H9 (cell line): Measurements from ENCODE around the gene NEMP1. TPM values are rescaled to one million over a fixed set of nuclear protein-coding genes. Genes with fewer than 3 reads are reported as not detected.

Source experiments
- DNase-seq: peaks from one replicate; pipeline ENCODE4 v3.0.0-alpha.2; 2017
- H2AFZ ChIP-seq: one replicate; pipeline ENCODE4 v1.6.1; 2013; ENCODE audit warnings: mild to moderate bottlenecking, low read length, control low read depth, moderate library complexity
- H2AK5ac ChIP-seq: 2 replicates; pipeline ENCODE4 v1.6.1; 2013; ENCODE audit warnings: low read length, control low read depth, mixed read lengths; ENCODE audit not compliant: insufficient read length
- H2BK120ac ChIP-seq: one replicate; pipeline ENCODE4 v1.6.1; 2013; ENCODE audit warnings: low read depth, mild to moderate bottlenecking, low read length, control low read depth, inconsistent platforms; ENCODE audit not compliant: poor library complexity, severe bottlenecking
- H2BK12ac ChIP-seq: 2 replicates; pipeline ENCODE4 v1.6.1; 2013; ENCODE audit warnings: low read length, control low read depth, mixed read lengths, low read depth; ENCODE audit not compliant: insufficient read length
- H2BK15ac ChIP-seq: 2 replicates; pipeline ENCODE4 v1.6.1; 2013; ENCODE audit warnings: low read depth, low read length, control low read depth
- H2BK20ac ChIP-seq: one replicate; pipeline ENCODE4 v1.6.1; 2013; ENCODE audit warnings: low read depth, mild to moderate bottlenecking, low read length, control low read depth, inconsistent platforms; ENCODE audit not compliant: poor library complexity, severe bottlenecking
- H2BK5ac ChIP-seq: 2 replicates; pipeline ENCODE4 v1.6.1; 2013; ENCODE audit warnings: low read length, control low read depth, mixed read lengths; ENCODE audit not compliant: insufficient read length
- H3K14ac ChIP-seq: 2 replicates; pipeline ENCODE4 v1.6.1; 2013; ENCODE audit warnings: low read length, control low read depth; ENCODE audit not compliant: insufficient read depth
- H3K18ac ChIP-seq: 2 replicates; pipeline ENCODE4 v1.6.1; 2013; ENCODE audit warnings: low read depth, mild to moderate bottlenecking, mixed read lengths, low read length, control low read depth; ENCODE audit not compliant: insufficient read length
- H3K23ac ChIP-seq: 2 replicates; pipeline ENCODE4 v1.6.1; 2013; ENCODE audit warnings: low read length, control low read depth, mixed read lengths, low read depth; ENCODE audit not compliant: insufficient read length
- H3K23me2 ChIP-seq: 2 replicates; pipeline ENCODE4 v1.6.1; 2013; ENCODE audit warnings: low read depth, mild to moderate bottlenecking, mixed read lengths, low read length, control low read depth; ENCODE audit not compliant: insufficient read length, poor library complexity, severe bottlenecking
- H3K27ac ChIP-seq: 2 replicates; pipeline ENCODE4 v1.5.1; 2013; ENCODE audit warnings: low read length, control low read depth, mixed read lengths, low read depth; ENCODE audit not compliant: insufficient read length
- H3K27me3 ChIP-seq: 2 replicates; pipeline ENCODE4 v1.6.1; 2013; ENCODE audit warnings: low read length, control low read depth, inconsistent platforms; ENCODE audit not compliant: insufficient read depth
- H3K4ac ChIP-seq: 2 replicates; pipeline ENCODE4 v1.6.1; 2013; ENCODE audit warnings: low read depth, mild to moderate bottlenecking, control low read depth, inconsistent platforms, low read length, moderate library complexity
- H3K4me1 ChIP-seq: 2 replicates; pipeline ENCODE4 v1.6.1; 2013; ENCODE audit warnings: low read length, control low read depth, inconsistent platforms; ENCODE audit not compliant: insufficient read depth
- H3K4me2 ChIP-seq: 2 replicates; pipeline ENCODE4 v1.6.1; 2013; ENCODE audit warnings: low read length, control low read depth, mixed read lengths; ENCODE audit not compliant: insufficient read length, insufficient read depth
- H3K56ac ChIP-seq: 2 replicates; pipeline ENCODE4 v1.6.1; 2013; ENCODE audit warnings: low read depth, mild to moderate bottlenecking, mixed read lengths, low read length, control low read depth; ENCODE audit not compliant: insufficient read length
- H3K79me1 ChIP-seq: 2 replicates; pipeline ENCODE4 v1.6.1; 2013; ENCODE audit warnings: low read depth, mild to moderate bottlenecking, moderate library complexity, low read length, control low read depth, inconsistent platforms; ENCODE audit not compliant: insufficient read depth, poor library complexity, severe bottlenecking
- H3K79me2 ChIP-seq: 2 replicates; pipeline ENCODE4 v1.6.1; 2013; ENCODE audit warnings: low read length, control low read depth, inconsistent platforms; ENCODE audit not compliant: insufficient read depth
- H3K9ac ChIP-seq: 2 replicates; pipeline ENCODE4 v1.6.1; 2013; ENCODE audit warnings: low read length, control low read depth, mixed read lengths; ENCODE audit not compliant: insufficient read length; ENCODE audit errors: extremely low read depth
- H3K9me3 ChIP-seq: one replicate; pipeline ENCODE4 v1.6.1; 2013; ENCODE audit warnings: low read depth, low read length, inconsistent platforms; ENCODE audit not compliant: control insufficient read depth
- H3T11ph ChIP-seq: one replicate; pipeline ENCODE4 v1.6.1; 2013; ENCODE audit warnings: mild to moderate bottlenecking, low read length, control low read depth, inconsistent platforms
- H4K20me1 ChIP-seq: one replicate; pipeline ENCODE4 v1.6.1; 2013; ENCODE audit not compliant: control insufficient read depth, insufficient read length, insufficient read depth
- H4K5ac ChIP-seq: 2 replicates; pipeline ENCODE4 v1.6.1; 2013; ENCODE audit warnings: low read depth, mild to moderate bottlenecking, mixed read lengths, low read length, control low read depth; ENCODE audit not compliant: insufficient read length
- H4K8ac ChIP-seq: replicated peaks from 2 replicates; pipeline ENCODE4 v1.6.1; 2013; ENCODE audit warnings: low read length, control low read depth, mixed read lengths, low read depth; ENCODE audit not compliant: insufficient read length
- H4K91ac ChIP-seq: 2 replicates; pipeline ENCODE4 v1.6.1; 2013; ENCODE audit warnings: low read depth, mild to moderate bottlenecking, moderate library complexity, mixed read lengths, low read length, control low read depth; ENCODE audit not compliant: insufficient read length
- H3K27ac Mint-ChIP-seq, 3 experiments: 2 replicates in 2 of 3; 3 replicates in 1 of 3; pipeline ENCODE4 v1.8.0; 2020 to 2021; ENCODE audit warnings: mixed read lengths in 3 of 3, mild to moderate bottlenecking in 1 of 3, moderate library complexity in 1 of 3
- H3K27me3 Mint-ChIP-seq: 2 replicates; pipeline ENCODE4 v1.8.0; 2021; ENCODE audit warnings: low read depth, mild to moderate bottlenecking, moderate library complexity, mixed read lengths
- H3K36me3 Mint-ChIP-seq, 3 experiments: 2 replicates in 2 of 3; 3 replicates in 1 of 3; pipeline ENCODE4 v1.8.0; 2020 to 2021; ENCODE audit warnings: low read depth in 3 of 3, mixed read lengths in 3 of 3; ENCODE audit not compliant: insufficient read depth in 1 of 3
- H3K4me1 Mint-ChIP-seq, 2 experiments: 2 replicates each; pipeline ENCODE4 v1.8.0; 2020; ENCODE audit warnings: mixed read lengths in 2 of 2
- H3K4me3 Mint-ChIP-seq, 2 experiments: 2 replicates in 1 of 2; 3 replicates in 1 of 2; pipeline ENCODE4 v1.8.0; 2020 to 2021; ENCODE audit warnings: mild to moderate bottlenecking in 2 of 2, mixed read lengths in 2 of 2, moderate library complexity in 1 of 2
- H3K9me3 Mint-ChIP-seq, 2 experiments: 2 replicates in 1 of 2; 3 replicates in 1 of 2; pipeline ENCODE4 v1.8.0; 2020; ENCODE audit warnings: mild to moderate bottlenecking in 2 of 2, mixed read lengths in 2 of 2, moderate library complexity in 1 of 2
- CTCF ChIP-seq: fragments of 200-600 bp; sonication (generic); conservative IDR thresholded peaks from 3 replicates; pipeline ENCODE4 v1.8.0; 2021; ENCODE audit warnings: antibody characterized with exemption, mild to moderate bottlenecking
- WGBS: extraction: QIAGEN DNeasy Blood & Tissue Kit; methylation state at CpG from one replicate; pipeline ENCODE4 v1.1.7; 2013; ENCODE audit warnings: missing lambda C conversion rate, low lambda C conversion rate, mixed read lengths; ENCODE audit not compliant: insufficient read length; ENCODE audit errors: extremely low coverage; 5-methylcytosine and 5-hydroxymethylcytosine counted together
- total RNA-seq: library from RNA; stranded (reverse); gene quantifications from 2 replicates; pipeline ENCODE4 v1.2.1, GENCODE V29; 2021

The NEMP1 gene
- total RNA-seq, 1 experiment from 2014 or later, result 50.1 TPM

- TF ChIP-seq CTCF, result no peak
- no CpG with 5 or more reads among the region's 12 CpGs for WGBS
- no peaks in the 10 kb centered on the region for H3K23me2 ChIP-seq
These were observed 66.9 kb downstream of the NEMP1 start for GRCh38 chr12:57011438-57012424.

More at GRCh38 chr12:57011438-57012424, 66.9 kb downstream of the NEMP1 start:
- Histone ChIP-seq H3T11ph (no peak overlapping the region), H3K4me1 (peaks cover 16% of the 10 kb centered on the region; the same call in 1 of the 2 replicates), H3K14ac (no peak overlapping the region), H4K91ac (no peak overlapping the region), H4K20me1 (no peaks in the 10 kb centered on the region), H3K56ac (no peak overlapping the region), H3K79me1 (no peaks in the 10 kb centered on the region), H3K4me2 (no peak overlapping the region), H3K18ac (no peak overlapping the region), H3K9ac (no peak overlapping the region), H4K5ac (no peak overlapping the region), H4K8ac (no peak overlapping the region), H2AK5ac (no peak overlapping the region), H3K27ac (no peak overlapping the region), H2BK12ac (no peak overlapping the region), H2BK5ac (no peak overlapping the region), H2BK20ac (no peak overlapping the region), H2AFZ (no peak overlapping the region), H3K79me2 (no peaks in the 10 kb centered on the region), H2BK15ac (no peak overlapping the region), H3K4ac (no peak overlapping the region), H3K27me3 (no peaks in the 10 kb centered on the region; the same call in 1 of the 2 replicates), H3K9me3 (no peaks in the 10 kb centered on the region), H3K23ac (no peak overlapping the region), H2BK120ac (no peak overlapping the region)
- Mint-ChIP-seq H3K4me3 (no peak overlapping the region), H3K27ac (peak overlapping the region in 1 of 3 experiments; percentile 81; a peak in 3 of 7 replicates), H3K36me3 (peaks cover 0 to 2% (median 0%) of the 10 kb centered on the region in 3 experiments; a peak in 2 of 7 replicates), H3K9me3 (no peaks in the 10 kb centered on the region), H3K27me3 (peaks cover 6% of the 10 kb centered on the region), H3K4me1 (peaks cover 51 to 83% of the 10 kb centered on the region in 2 experiments)
- DNase-seq, result no peak
